ENCODE measurements around the gene LRRC58. TPM values are rescaled to one million over a fixed set of nuclear protein-coding genes. Genes with fewer than 3 reads are reported as not detected.

LRRC58 gene
- total and polyA plus RNA-seq, 2 of the 8 experiments (the other 6 are each of a cell fraction or from before 2014, with no cell fraction given): 4.3 to 15.4 TPM

DNA sequence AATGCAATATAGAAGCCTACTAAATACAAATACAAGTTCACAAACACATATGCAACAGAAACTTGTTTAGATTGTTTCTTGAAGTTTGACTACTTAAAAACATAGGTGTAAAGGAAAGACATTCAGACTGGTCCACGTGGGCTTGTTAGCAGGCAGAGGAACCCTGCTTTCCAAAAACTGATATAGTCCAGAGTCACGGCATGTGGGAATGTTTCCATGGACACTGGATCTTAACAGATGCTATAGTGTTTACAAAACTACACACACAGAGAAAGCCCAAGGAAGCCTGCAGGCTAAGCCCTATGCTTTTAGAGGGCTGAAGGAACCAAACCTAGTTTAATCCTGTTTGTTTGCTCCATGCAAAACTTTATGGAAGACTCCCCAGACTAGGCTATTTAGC, 45.2 kb upstream of the LRRC58 start (continued):
- TF ChIP-seq, protein P1, sequence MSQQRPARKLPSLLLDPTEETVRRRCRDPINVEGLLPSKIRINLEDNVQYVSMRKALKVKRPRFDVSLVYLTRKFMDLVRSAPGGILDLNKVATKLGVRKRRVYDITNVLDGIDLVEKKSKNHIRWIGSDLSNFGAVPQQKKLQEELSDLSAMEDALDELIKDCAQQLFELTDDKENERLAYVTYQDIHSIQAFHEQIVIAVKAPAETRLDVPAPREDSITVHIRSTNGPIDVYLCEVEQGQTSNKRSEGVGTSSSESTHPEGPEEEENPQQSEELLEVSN (IDR thresholded peaks at IDR 0.05): no peak
- no peak for TF ChIP-seq EZH2 (IDR thresholded peaks at IDR 0.05; ENCODE audit: low read depth, low read length, severe bottlenecking)

All from H1 (cell line).